OCI-LY1 (cell line): ENCODE data around the gene TNIP1.

ENCODE experiments used
- H2AFZ ChIP-seq: fragments of 200-600 bp; sonication (generic), shearing (Covaris generic); 2 replicates; pipeline ENCODE4 v1.6.0; 2014; ENCODE audit warnings: antibody characterized with exemption, mild to moderate bottlenecking, low read length
- H3F3A ChIP-seq: fragments of 200-600 bp; sonication (generic), shearing (Covaris generic); 2 replicates; pipeline ENCODE4 v1.6.0; 2014; ENCODE audit warnings: mild to moderate bottlenecking, antibody characterized with exemption, low read length, moderate library complexity; ENCODE audit not compliant: insufficient read depth
- H3K27ac ChIP-seq: fragments of 200-600 bp; sonication (generic); 2 replicates; pipeline ENCODE4 v1.5.1; 2014; ENCODE audit warnings: low read length, mixed run types, mild to moderate bottlenecking, low read depth; ENCODE audit not compliant: poor library complexity, severe bottlenecking
- H3K27me3 ChIP-seq: fragments of 200-600 bp; sonication (generic); 2 replicates; pipeline ENCODE4 v1.6.0; 2014; ENCODE audit warnings: antibody characterized with exemption, mild to moderate bottlenecking, low read length, moderate library complexity; ENCODE audit not compliant: insufficient read depth
- H3K36me3 ChIP-seq: fragments of 200-600 bp; sonication (generic); 2 replicates; pipeline ENCODE4 v1.6.1; 2014; ENCODE audit warnings: mild to moderate bottlenecking, antibody characterized with exemption, low read length, moderate library complexity, mixed read lengths; ENCODE audit not compliant: insufficient read depth
- H3K4me1 ChIP-seq: fragments of 200-600 bp; sonication (generic); 2 replicates; pipeline ENCODE4 v1.5.1; 2014; ENCODE audit warnings: mild to moderate bottlenecking, low read length, moderate library complexity; ENCODE audit not compliant: insufficient read depth, severe bottlenecking
- H3K4me2 ChIP-seq: fragments of 200-600 bp; sonication (generic), shearing (Covaris generic); 2 replicates; pipeline ENCODE4 v1.6.1; 2014; ENCODE audit warnings: low read length
- H3K4me3 ChIP-seq: fragments of 200-600 bp; sonication (generic); 2 replicates; pipeline ENCODE4 v1.5.1; 2014; ENCODE audit warnings: low read length, low read depth, mild to moderate bottlenecking, mixed read lengths; ENCODE audit not compliant: poor library complexity, severe bottlenecking
- H3K79me2 ChIP-seq: fragments of 200-600 bp; shearing (Covaris generic); 2 replicates; pipeline ENCODE4 v1.6.1; 2016; ENCODE audit warnings: mixed run types, low read length, mixed read lengths; ENCODE audit not compliant: insufficient read depth
- H3K9ac ChIP-seq: fragments of 200-600 bp; sonication (generic), shearing (Covaris generic); 2 replicates; pipeline ENCODE4 v1.6.1; 2014; ENCODE audit warnings: mild to moderate bottlenecking, low read length, mixed read lengths
- H3K9me2 ChIP-seq: fragments of 200-600 bp; sonication (generic), shearing (Covaris generic); 2 replicates; pipeline ENCODE4 v1.6.1; 2014; ENCODE audit warnings: low read depth, mild to moderate bottlenecking, low read length, mixed read lengths
- H3K9me3 ChIP-seq: fragments of 200-600 bp; shearing (Covaris generic); 2 replicates; pipeline ENCODE4 v1.6.1; 2014; ENCODE audit warnings: low read length, mixed read lengths
- H4K20me1 ChIP-seq: fragments of 200-600 bp; sonication (generic), shearing (Covaris generic); 2 replicates; pipeline ENCODE4 v1.6.0; 2016; ENCODE audit warnings: mild to moderate bottlenecking, low read length; ENCODE audit not compliant: insufficient read depth
- EZH2 ChIP-seq: fragments of 200-600 bp; sonication (generic), shearing (Covaris generic); IDR thresholded peaks from 2 replicates; pipeline ENCODE4 v1.8.0; 2017; ENCODE audit warnings: borderline replicate concordance, mixed run types, mild to moderate bottlenecking, antibody characterized with exemption, low read length, moderate library complexity, mixed read lengths
- TF ChIP-seq, protein P1 (sequence below): fragments of 200-600 bp; sonication (generic), shearing (Covaris generic); IDR thresholded peaks from 2 replicates; pipeline ENCODE4 v1.5.1; 2017; ENCODE audit warnings: mild to moderate bottlenecking, antibody characterized with exemption, low read length, moderate library complexity, mixed read lengths

Gene TNIP1

DNA sequence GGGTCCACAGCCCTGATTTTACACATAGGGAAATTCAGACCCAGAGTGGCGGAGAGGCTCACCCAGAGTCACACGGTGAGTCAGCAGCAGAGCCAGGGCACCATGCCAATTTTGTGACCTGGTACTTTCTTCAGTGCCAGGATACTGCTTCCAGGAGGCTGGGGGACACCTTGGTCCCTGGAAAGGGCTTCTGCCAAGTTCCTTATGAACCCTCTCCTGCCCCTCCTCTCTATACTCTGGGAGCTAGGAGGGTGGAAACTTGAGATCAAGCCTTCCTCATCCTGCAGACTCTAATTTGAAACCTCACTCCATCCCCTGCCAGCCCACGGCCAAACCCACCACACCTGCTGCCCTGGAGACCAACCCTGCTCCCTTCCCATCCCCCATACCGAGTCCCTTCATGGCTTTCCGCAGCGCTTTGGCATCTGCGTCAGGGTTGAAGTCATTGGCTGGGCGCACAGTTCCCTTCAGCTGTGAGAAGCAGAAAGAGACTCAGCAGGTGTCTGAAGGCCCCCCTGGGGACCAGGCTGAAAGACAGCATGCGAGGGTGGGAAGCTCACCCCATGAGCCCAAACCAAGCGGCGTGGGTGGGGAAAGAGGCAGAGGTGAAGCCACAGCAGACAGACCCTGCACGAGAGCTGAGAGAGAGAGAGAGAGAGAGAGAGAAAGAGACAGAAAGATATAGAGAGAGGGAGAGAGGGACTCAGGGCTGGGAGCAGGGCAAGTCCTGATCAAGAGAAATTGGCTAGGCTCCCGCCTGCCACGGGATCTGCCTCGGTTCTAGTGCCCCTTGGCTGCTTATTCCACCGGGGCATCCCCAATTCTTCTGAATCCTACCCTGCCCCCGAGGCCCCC lies 43.3 kb upstream of the TNIP1 start:
- Histone ChIP-seq H3K4me3 (peak overlapping the region; percentile 1), H3K27ac (peak overlapping the region; percentile 73), H3F3A (peaks cover 4% of the 10 kb centered on the region; the same call in 1 of the 2 replicates), H2AFZ (no peak overlapping the region), H3K9me3 (no peaks in the 10 kb centered on the region), H3K27me3 (no peaks in the 10 kb centered on the region), H3K79me2 (no peaks in the 10 kb centered on the region), H3K9me2 (no peaks in the 10 kb centered on the region), H3K36me3 (no peaks in the 10 kb centered on the region), H3K4me1 (peaks cover 40% of the 10 kb centered on the region), H3K4me2 (peak overlapping the region; percentile 37), H4K20me1 (no peaks in the 10 kb centered on the region), H3K9ac (peak overlapping the region; percentile 31; the same call in 1 of the 2 replicates)
- TF ChIP-seq, protein P1, sequence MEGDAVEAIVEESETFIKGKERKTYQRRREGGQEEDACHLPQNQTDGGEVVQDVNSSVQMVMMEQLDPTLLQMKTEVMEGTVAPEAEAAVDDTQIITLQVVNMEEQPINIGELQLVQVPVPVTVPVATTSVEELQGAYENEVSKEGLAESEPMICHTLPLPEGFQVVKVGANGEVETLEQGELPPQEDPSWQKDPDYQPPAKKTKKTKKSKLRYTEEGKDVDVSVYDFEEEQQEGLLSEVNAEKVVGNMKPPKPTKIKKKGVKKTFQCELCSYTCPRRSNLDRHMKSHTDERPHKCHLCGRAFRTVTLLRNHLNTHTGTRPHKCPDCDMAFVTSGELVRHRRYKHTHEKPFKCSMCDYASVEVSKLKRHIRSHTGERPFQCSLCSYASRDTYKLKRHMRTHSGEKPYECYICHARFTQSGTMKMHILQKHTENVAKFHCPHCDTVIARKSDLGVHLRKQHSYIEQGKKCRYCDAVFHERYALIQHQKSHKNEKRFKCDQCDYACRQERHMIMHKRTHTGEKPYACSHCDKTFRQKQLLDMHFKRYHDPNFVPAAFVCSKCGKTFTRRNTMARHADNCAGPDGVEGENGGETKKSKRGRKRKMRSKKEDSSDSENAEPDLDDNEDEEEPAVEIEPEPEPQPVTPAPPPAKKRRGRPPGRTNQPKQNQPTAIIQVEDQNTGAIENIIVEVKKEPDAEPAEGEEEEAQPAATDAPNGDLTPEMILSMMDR, result no peak
- TF ChIP-seq EZH2, result no peak

DNA sequence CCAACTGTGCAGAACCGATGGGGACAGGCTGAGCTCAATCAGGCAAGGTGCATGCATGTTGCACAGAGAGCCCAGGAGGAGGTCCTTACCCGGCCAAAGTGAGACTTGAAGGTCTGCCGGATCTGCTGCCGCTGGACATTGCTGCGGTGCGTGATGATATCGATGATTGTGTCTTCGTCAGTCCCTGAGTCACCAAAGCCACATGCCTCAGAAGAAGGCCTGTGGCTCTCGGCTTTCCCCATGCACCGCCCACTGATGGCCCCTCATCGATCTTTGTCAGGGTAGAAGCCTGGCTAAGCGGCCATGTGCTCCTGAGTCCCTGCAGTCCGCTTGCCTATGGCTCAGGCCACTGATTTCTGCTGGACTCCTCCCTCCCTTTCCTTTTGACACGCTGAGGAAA lies 42.0 kb upstream of the TNIP1 start:
- no peaks in the 10 kb centered on the region for H3K9me3 ChIP-seq
- no peaks in the 10 kb centered on the region for H3K9me2 ChIP-seq
- H3K4me2 ChIP-seq, result no peak overlapping the region
- no peaks in the 10 kb centered on the region for H4K20me1 ChIP-seq
- H3K4me1 ChIP-seq, result peaks cover 40% of the 10 kb centered on the region
- peak overlapping the region; percentile 73 for H3K27ac ChIP-seq
- H3K79me2 ChIP-seq, result no peaks in the 10 kb centered on the region
- H3K4me3 ChIP-seq, result no peak overlapping the region
- H3F3A ChIP-seq, result peaks cover 4% of the 10 kb centered on the region; the same call in 1 of the 2 replicates
- H2AFZ ChIP-seq, result no peak overlapping the region
- no peak for TF ChIP-seq EZH2
- TF ChIP-seq, protein P1, result no peak
- H3K9ac ChIP-seq, result no peak overlapping the region
- H3K27me3 ChIP-seq, result no peaks in the 10 kb centered on the region
- H3K36me3 ChIP-seq, result no peaks in the 10 kb centered on the region

DNA sequence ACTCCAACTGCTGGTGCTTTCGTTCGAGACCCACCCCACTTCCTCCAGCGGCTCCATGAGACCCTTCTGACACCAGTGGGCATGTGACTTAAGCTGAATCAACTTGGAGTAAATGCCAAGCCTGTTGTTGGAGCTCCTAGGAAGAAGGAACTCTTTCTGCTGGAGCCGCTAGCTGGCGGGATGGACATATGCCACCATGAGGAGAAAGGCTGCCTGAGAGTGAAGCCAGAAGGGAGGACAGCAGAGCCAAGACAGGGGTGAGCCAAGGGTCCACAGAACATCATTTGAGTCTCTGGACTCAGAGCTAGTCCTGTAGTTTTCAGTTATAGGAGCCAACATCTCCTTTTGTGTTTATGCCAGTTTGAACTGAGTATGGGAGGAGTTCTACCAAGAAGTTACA lies 40.8 kb upstream of the TNIP1 start:
- Histone ChIP-seq H3K36me3 (no peaks in the 10 kb centered on the region), H3K9me2 (no peaks in the 10 kb centered on the region), H3K4me1 (peaks cover 40% of the 10 kb centered on the region), H3K9me3 (no peaks in the 10 kb centered on the region), H3K79me2 (no peaks in the 10 kb centered on the region), H3K4me2 (no peak overlapping the region), H3K27ac (no peak overlapping the region), H3K4me3 (no peak overlapping the region), H2AFZ (no peak overlapping the region), H4K20me1 (no peaks in the 10 kb centered on the region), H3F3A (peaks cover 4% of the 10 kb centered on the region; the same call in 1 of the 2 replicates), H3K9ac (no peak overlapping the region), H3K27me3 (no peaks in the 10 kb centered on the region)
- TF ChIP-seq EZH2, result no peak
- TF ChIP-seq, protein P1, result no peak
